Neural progenitor cell (in vitro differentiated cells): ENCODE data around the gene SYNCRIP. TPM values are rescaled to one million over a fixed set of nuclear protein-coding genes. Genes with fewer than 3 reads are reported as not detected.

ENCODE experiments used
- DNase-seq: peaks from one replicate; pipeline ENCODE4 v3.0.0-alpha.2; 2016; ENCODE audit warnings: low spot score
- H2AFZ ChIP-seq: fragments of 200-600 bp; sonication (generic); replicated peaks from 2 replicates; pipeline ENCODE4 v1.6.1; 2016; ENCODE audit warnings: antibody characterized with exemption
- H3F3A ChIP-seq: fragments of 200-600 bp; sonication (generic); 2 replicates; pipeline ENCODE4 v1.6.1; 2016; ENCODE audit warnings: antibody characterized with exemption, low read depth
- H3K27ac ChIP-seq: fragments of 200-600 bp; sonication (generic); 2 replicates; pipeline ENCODE4 v1.5.1; 2016; ENCODE audit warnings: mild to moderate bottlenecking
- H3K27me3 ChIP-seq: fragments of 200-600 bp; sonication (generic); 2 replicates; pipeline ENCODE4 v1.6.1; 2016; ENCODE audit warnings: mild to moderate bottlenecking, moderate library complexity
- H3K36me3 ChIP-seq: fragments of 200-600 bp; sonication (generic); 2 replicates; pipeline ENCODE4 v1.5.1; 2016
- H3K4me1 ChIP-seq: fragments of 200-600 bp; sonication (generic); 2 replicates; pipeline ENCODE4 v1.6.1; 2016; ENCODE audit warnings: mixed run types
- H3K4me2 ChIP-seq: fragments of 200-600 bp; sonication (generic); 2 replicates; pipeline ENCODE4 v1.6.1; 2016
- H3K4me3 ChIP-seq: fragments of 200-600 bp; sonication (generic); 2 replicates; pipeline ENCODE4 v1.5.1; 2016
- H3K79me2 ChIP-seq: fragments of 200-600 bp; sonication (generic); 2 replicates; pipeline ENCODE4 v1.6.1; 2016; ENCODE audit warnings: low read depth
- H3K9ac ChIP-seq: fragments of 200-600 bp; sonication (generic); 2 replicates; pipeline ENCODE4 v1.6.1; 2016
- H3K9me3 ChIP-seq: fragments of 200-600 bp; sonication (generic); 2 replicates; pipeline ENCODE4 v1.5.1; 2016; ENCODE audit warnings: low read depth
- H4K20me1 ChIP-seq: fragments of 200-600 bp; sonication (generic); 2 replicates; pipeline ENCODE4 v1.6.1; 2016; ENCODE audit warnings: low read depth
- H3K27ac Mint-ChIP-seq: 3 replicates; pipeline ENCODE4 v1.8.0; 2021; ENCODE audit warnings: mixed read lengths
- H3K27me3 Mint-ChIP-seq: 2 replicates; pipeline ENCODE4 v1.8.0; 2022; ENCODE audit warnings: low read depth, mild to moderate bottlenecking, inconsistent platforms, moderate library complexity, mixed read lengths; ENCODE audit not compliant: insufficient read depth
- H3K36me3 Mint-ChIP-seq: 3 replicates; pipeline ENCODE4 v1.8.0; 2021; ENCODE audit warnings: mixed read lengths
- H3K4me1 Mint-ChIP-seq: 3 replicates; pipeline ENCODE4 v1.8.0; 2021; ENCODE audit warnings: mixed read lengths
- H3K4me3 Mint-ChIP-seq: 3 replicates; pipeline ENCODE4 v1.8.0; 2021; ENCODE audit warnings: mild to moderate bottlenecking, moderate library complexity, mixed read lengths
- H3K9me3 Mint-ChIP-seq: 3 replicates; pipeline ENCODE4 v1.8.0; 2020; ENCODE audit warnings: mixed read lengths
- CTCF ChIP-seq: fragments of 200-600 bp; sonication (generic); IDR thresholded peaks from 2 replicates; pipeline ENCODE4 v1.5.1; 2017; ENCODE audit warnings: antibody characterized with exemption, mild to moderate bottlenecking
- EZH2 ChIP-seq: fragments of 200-600 bp; sonication (generic); IDR thresholded peaks from 2 replicates; pipeline ENCODE4 v1.6.1; 2017; ENCODE audit warnings: antibody characterized with exemption, mild to moderate bottlenecking, moderate library complexity
- EZH2phosphoT487 ChIP-seq: fragments of 200-600 bp; sonication (generic); IDR thresholded peaks from 2 replicates; pipeline ENCODE4 v1.6.1; 2017; ENCODE audit warnings: antibody characterized with exemption
- total RNA-seq: library from RNA; depleted of rRNA; stranded (reverse); fragments of >200 nt; gene quantifications from 2 replicates; pipeline ENCODE4 v1.2.3, GENCODE V29; 2015; ENCODE audit warnings: low replicate concordance

SYNCRIP gene
- total RNA-seq, 1 donor from 2014 or later, result 150 TPM

DNA sequence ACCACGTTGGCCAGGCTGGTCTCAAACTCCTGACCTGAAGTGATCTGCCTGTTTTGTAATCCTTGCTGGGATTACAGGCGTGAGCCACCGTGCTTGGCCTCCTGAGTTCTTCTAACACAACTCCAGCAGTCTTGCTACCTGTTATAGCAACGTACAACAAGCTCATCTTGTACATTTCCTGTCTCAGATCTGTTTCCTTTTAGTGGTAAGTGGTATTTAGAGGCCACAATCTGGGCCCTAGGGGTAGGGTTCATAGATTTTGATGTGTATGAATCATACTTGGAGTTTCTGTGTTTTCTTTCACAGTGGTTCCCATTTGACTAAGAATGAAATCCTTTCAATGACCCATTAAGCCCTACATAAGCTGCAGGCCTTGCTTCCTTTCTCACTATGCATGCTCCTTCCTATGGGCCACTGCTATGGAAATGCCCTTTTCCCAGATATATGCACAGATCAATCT, 27.1 kb upstream of the SYNCRIP start:
- no peaks in the 10 kb centered on the region for H3K9me3 Mint-ChIP-seq
- H3K4me3 Mint-ChIP-seq, result no peak overlapping the region
- Histone ChIP-seq H3K4me1 (peaks cover 3% of the 10 kb centered on the region), H3K4me2 (no peak overlapping the region), H3F3A (peaks cover 43% of the 10 kb centered on the region), H4K20me1 (peaks cover 38% of the 10 kb centered on the region), H3K36me3 (no peaks in the 10 kb centered on the region), H3K79me2 (peaks cover 29% of the 10 kb centered on the region), H3K4me3 (no peak overlapping the region), H2AFZ (no peak overlapping the region), H3K9me3 (no peaks in the 10 kb centered on the region), H3K27me3 (no peaks in the 10 kb centered on the region), H3K27ac (peak overlapping the region; percentile 59), H3K9ac (no peak overlapping the region)
- TF ChIP-seq EZH2 (no peak), CTCF (no peak), EZH2phosphoT487 (no peak)
- H3K27me3 Mint-ChIP-seq, result peaks cover 4% of the 10 kb centered on the region
- peaks cover 19% of the 10 kb centered on the region for H3K4me1 Mint-ChIP-seq
- no peak overlapping the region for H3K27ac Mint-ChIP-seq
- H3K36me3 Mint-ChIP-seq, result peaks cover 33% of the 10 kb centered on the region
- no peak for DNase-seq

DNA sequence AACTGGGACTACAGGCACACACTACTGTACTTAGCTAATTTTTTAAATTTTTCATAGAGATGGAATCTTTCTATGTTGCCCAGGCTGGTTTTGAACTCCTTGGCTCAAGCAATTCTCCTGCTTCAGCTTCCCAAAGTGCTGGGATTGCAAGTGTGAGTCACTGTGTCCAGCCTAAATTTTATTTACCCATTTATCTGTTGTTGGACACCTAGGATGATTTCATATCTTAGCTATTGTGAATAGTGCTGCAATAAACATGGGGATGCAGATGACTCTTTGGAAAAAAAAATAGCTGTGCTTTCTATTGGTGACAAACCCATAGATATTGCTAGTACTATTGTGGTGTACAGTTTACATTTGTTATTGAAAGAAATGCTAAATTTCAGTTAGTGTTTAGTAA, 19.6 kb upstream of the SYNCRIP start:
- H3K36me3 Mint-ChIP-seq, result peaks cover 13% of the 10 kb centered on the region
- no peak overlapping the region for H3K27ac Mint-ChIP-seq
- no peak for TF ChIP-seq EZH2phosphoT487
- TF ChIP-seq EZH2, result no peak
- no peak for TF ChIP-seq CTCF
- Histone ChIP-seq H2AFZ (no peak overlapping the region), H4K20me1 (no peaks in the 10 kb centered on the region), H3K4me1 (no peaks in the 10 kb centered on the region), H3F3A (no peaks in the 10 kb centered on the region), H3K27ac (no peak overlapping the region), H3K4me2 (no peak overlapping the region), H3K9me3 (no peaks in the 10 kb centered on the region), H3K79me2 (no peaks in the 10 kb centered on the region), H3K9ac (no peak overlapping the region), H3K36me3 (no peaks in the 10 kb centered on the region), H3K27me3 (no peaks in the 10 kb centered on the region), H3K4me3 (no peak overlapping the region)
- H3K9me3 Mint-ChIP-seq, result peaks cover 2% of the 10 kb centered on the region
- no peak overlapping the region for H3K4me3 Mint-ChIP-seq
- H3K27me3 Mint-ChIP-seq, result no peaks in the 10 kb centered on the region
- no peak for DNase-seq
- H3K4me1 Mint-ChIP-seq, result no peaks in the 10 kb centered on the region

DNA sequence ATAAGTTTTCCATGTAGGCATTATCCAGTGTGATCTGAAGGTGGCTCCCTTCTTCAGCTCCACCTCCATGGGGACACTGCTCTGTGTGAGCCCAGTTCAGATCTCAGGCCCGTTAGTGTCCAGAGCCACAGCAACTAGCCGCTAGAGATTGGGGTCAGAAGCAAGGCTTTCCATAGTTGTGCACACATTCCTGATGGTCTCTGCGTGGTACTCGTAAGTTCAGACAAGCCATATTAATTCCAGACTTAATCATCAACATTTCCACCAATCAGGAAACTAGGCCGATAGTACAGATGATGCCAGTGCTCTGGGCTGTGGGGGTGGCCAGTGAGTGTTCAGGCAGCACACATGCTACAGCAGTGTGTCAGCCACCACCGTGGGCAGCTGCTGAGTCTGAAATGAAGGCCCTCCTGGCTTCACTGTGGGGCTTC, 17.5 kb upstream of the SYNCRIP start:
- no peaks in the 10 kb centered on the region for H3K9me3 ChIP-seq
- no peak overlapping the region for H3K27ac Mint-ChIP-seq
- H3K27me3 ChIP-seq, result no peaks in the 10 kb centered on the region
- DNase-seq, result no peak
- no peak overlapping the region for H3K9ac ChIP-seq
- no peak overlapping the region for H3K4me3 ChIP-seq
- peaks cover 6% of the 10 kb centered on the region for H3K36me3 Mint-ChIP-seq
- H3F3A ChIP-seq, result no peaks in the 10 kb centered on the region
- H3K9me3 Mint-ChIP-seq, result peaks cover 2% of the 10 kb centered on the region
- H3K27ac ChIP-seq, result no peak overlapping the region
- no peaks in the 10 kb centered on the region for H4K20me1 ChIP-seq
- no peaks in the 10 kb centered on the region for H3K4me1 ChIP-seq
- H3K4me3 Mint-ChIP-seq, result no peak overlapping the region
- H3K4me2 ChIP-seq, result no peak overlapping the region
- H3K27me3 Mint-ChIP-seq, result no peaks in the 10 kb centered on the region
- no peak for TF ChIP-seq EZH2phosphoT487
- no peak for TF ChIP-seq EZH2
- TF ChIP-seq CTCF, result no peak
- no peaks in the 10 kb centered on the region for H3K36me3 ChIP-seq
- no peak overlapping the region for H2AFZ ChIP-seq
- H3K79me2 ChIP-seq, result no peaks in the 10 kb centered on the region
- no peaks in the 10 kb centered on the region for H3K4me1 Mint-ChIP-seq
